Testis (tissue), 2 donors: ENCODE measurements around the gene CPN1.

Source experiments
- POLR2A ChIP-seq: fragments of 450-650 bp; IDR thresholded peaks from one replicate; pipeline ENCODE4 v1.6.1; 2017; ENCODE audit warnings: antibody characterized with exemption, mild to moderate bottlenecking, moderate library complexity
- TF ChIP-seq, protein P1 (sequence below), 3 experiments: fragments of 450-650 bp in 2 of 3; fragments of 200-600 bp in 1 of 3; sonication (generic) in 1 of 3; IDR thresholded peaks; one replicate each; pipeline ENCODE4 v1.5.1; 2016 to 2019; ENCODE audit warnings: antibody characterized with exemption in 3 of 3, mild to moderate bottlenecking in 2 of 3, moderate library complexity in 1 of 3

DNA sequence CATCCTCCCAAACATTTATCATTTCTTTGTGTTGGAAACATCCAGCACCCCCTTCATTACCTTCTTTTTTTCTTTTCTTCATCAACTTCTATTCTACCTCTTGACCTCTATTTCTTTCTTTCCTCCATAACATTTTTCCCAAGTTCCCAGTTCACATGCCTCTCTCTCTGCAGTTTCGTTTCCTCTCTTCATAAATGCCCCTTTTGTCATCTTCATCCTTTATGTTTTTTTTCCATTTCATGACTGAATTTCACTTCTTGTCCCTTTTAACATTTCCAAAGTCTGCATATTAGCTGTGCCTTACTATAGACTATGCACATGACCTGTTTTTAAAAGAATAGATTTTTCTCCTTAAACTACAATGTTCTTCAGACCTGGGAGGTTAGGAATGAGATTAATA is 23.7 kb downstream of the CPN1 start:
- TF ChIP-seq, protein P1, sequence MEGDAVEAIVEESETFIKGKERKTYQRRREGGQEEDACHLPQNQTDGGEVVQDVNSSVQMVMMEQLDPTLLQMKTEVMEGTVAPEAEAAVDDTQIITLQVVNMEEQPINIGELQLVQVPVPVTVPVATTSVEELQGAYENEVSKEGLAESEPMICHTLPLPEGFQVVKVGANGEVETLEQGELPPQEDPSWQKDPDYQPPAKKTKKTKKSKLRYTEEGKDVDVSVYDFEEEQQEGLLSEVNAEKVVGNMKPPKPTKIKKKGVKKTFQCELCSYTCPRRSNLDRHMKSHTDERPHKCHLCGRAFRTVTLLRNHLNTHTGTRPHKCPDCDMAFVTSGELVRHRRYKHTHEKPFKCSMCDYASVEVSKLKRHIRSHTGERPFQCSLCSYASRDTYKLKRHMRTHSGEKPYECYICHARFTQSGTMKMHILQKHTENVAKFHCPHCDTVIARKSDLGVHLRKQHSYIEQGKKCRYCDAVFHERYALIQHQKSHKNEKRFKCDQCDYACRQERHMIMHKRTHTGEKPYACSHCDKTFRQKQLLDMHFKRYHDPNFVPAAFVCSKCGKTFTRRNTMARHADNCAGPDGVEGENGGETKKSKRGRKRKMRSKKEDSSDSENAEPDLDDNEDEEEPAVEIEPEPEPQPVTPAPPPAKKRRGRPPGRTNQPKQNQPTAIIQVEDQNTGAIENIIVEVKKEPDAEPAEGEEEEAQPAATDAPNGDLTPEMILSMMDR (IDR thresholded peaks at IDR 0.05): no peak
- TF ChIP-seq POLR2A: no peak
